Loucy (cell line): ENCODE data around the gene PIGZ.
A peak's percentile ranks its signal among the peaks of the same experiment; 100 is the strongest.

ENCODE experiments used
- H2AFZ ChIP-seq: fragments of 200-600 bp; sonication (generic); 2 replicates; pipeline ENCODE4 v1.6.0; 2016; ENCODE audit warnings: antibody characterized with exemption, mild to moderate bottlenecking, low read length, moderate library complexity
- H3F3A ChIP-seq: fragments of 200-600 bp; 2 replicates; pipeline ENCODE4 v1.6.0; 2016; ENCODE audit warnings: antibody characterized with exemption, low read depth, mild to moderate bottlenecking
- H3K27me3 ChIP-seq: fragments of 200-600 bp; sonication (generic); 2 replicates; pipeline ENCODE4 v1.6.1; 2014; ENCODE audit warnings: low read length, mild to moderate bottlenecking; ENCODE audit not compliant: insufficient read depth, poor library complexity, severe bottlenecking
- H3K36me3 ChIP-seq: fragments of 200-600 bp; sonication (generic); 2 replicates; pipeline ENCODE4 v1.6.1; 2016; ENCODE audit warnings: low read length; ENCODE audit not compliant: insufficient read depth
- H3K4me1 ChIP-seq: fragments of 200-600 bp; sonication (generic); 2 replicates; pipeline ENCODE4 v1.5.1; 2014; ENCODE audit warnings: low read length, mild to moderate bottlenecking; ENCODE audit not compliant: insufficient read depth, poor library complexity, severe bottlenecking
- H3K4me2 ChIP-seq: fragments of 200-600 bp; sonication (generic); 2 replicates; pipeline ENCODE4 v1.6.0; 2014; ENCODE audit warnings: antibody characterized with exemption, low read length, low read depth, mild to moderate bottlenecking; ENCODE audit not compliant: poor library complexity, severe bottlenecking
- H3K4me3 ChIP-seq: fragments of 200-600 bp; sonication (generic); 2 replicates; pipeline ENCODE4 v1.5.1; 2014; ENCODE audit warnings: low read length, mild to moderate bottlenecking, mixed read lengths; ENCODE audit not compliant: poor library complexity, severe bottlenecking
- H3K79me2 ChIP-seq: fragments of 200-600 bp; sonication (generic); 2 replicates; pipeline ENCODE4 v1.6.1; 2014; ENCODE audit warnings: low read length; ENCODE audit not compliant: insufficient read depth
- H3K9ac ChIP-seq: fragments of 200-600 bp; sonication (generic); 2 replicates; pipeline ENCODE4 v1.6.0; 2014; ENCODE audit warnings: mild to moderate bottlenecking, low read depth, low read length, moderate library complexity; ENCODE audit not compliant: poor library complexity, severe bottlenecking
- H3K9me2 ChIP-seq: fragments of 200-600 bp; sonication (generic); replicated peaks from 2 replicates; pipeline ENCODE4 v1.6.1; 2016; ENCODE audit warnings: low read depth, low read length, mixed read lengths
- H3K9me3 ChIP-seq: fragments of 200-600 bp; sonication (generic); 2 replicates; pipeline ENCODE4 v1.6.1; 2014; ENCODE audit warnings: mild to moderate bottlenecking, antibody characterized with exemption, low read length, low read depth; ENCODE audit not compliant: insufficient read depth
- H4K20me1 ChIP-seq: fragments of 200-600 bp; sonication (generic); 2 replicates; pipeline ENCODE4 v1.6.0; 2014; ENCODE audit warnings: antibody characterized with exemption, low read length, mild to moderate bottlenecking; ENCODE audit not compliant: insufficient read depth, poor library complexity, severe bottlenecking
- EZH2phosphoT487 ChIP-seq: fragments of 200-600 bp; IDR thresholded peaks from 2 replicates; pipeline ENCODE4 v1.6.1; 2018; ENCODE audit warnings: antibody characterized with exemption, mild to moderate bottlenecking, moderate library complexity, borderline replicate concordance
- TF ChIP-seq, protein P1 (sequence below): fragments of 200-600 bp; sonication (generic); conservative IDR thresholded peaks from 2 replicates; pipeline ENCODE4 v1.5.1; 2014; ENCODE audit warnings: mild to moderate bottlenecking, antibody characterized with exemption, low read length

Gene PIGZ, protein sequence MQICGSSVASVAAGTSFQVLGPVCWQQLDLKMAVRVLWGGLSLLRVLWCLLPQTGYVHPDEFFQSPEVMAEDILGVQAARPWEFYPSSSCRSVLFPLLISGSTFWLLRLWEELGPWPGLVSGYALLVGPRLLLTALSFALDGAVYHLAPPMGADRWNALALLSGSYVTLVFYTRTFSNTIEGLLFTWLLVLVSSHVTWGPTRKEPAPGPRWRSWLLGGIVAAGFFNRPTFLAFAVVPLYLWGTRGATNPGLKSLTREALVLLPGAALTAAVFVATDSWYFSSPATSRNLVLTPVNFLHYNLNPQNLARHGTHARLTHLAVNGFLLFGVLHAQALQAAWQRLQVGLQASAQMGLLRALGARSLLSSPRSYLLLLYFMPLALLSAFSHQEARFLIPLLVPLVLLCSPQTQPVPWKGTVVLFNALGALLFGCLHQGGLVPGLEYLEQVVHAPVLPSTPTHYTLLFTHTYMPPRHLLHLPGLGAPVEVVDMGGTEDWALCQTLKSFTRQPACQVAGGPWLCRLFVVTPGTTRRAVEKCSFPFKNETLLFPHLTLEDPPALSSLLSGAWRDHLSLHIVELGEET

DNA sequence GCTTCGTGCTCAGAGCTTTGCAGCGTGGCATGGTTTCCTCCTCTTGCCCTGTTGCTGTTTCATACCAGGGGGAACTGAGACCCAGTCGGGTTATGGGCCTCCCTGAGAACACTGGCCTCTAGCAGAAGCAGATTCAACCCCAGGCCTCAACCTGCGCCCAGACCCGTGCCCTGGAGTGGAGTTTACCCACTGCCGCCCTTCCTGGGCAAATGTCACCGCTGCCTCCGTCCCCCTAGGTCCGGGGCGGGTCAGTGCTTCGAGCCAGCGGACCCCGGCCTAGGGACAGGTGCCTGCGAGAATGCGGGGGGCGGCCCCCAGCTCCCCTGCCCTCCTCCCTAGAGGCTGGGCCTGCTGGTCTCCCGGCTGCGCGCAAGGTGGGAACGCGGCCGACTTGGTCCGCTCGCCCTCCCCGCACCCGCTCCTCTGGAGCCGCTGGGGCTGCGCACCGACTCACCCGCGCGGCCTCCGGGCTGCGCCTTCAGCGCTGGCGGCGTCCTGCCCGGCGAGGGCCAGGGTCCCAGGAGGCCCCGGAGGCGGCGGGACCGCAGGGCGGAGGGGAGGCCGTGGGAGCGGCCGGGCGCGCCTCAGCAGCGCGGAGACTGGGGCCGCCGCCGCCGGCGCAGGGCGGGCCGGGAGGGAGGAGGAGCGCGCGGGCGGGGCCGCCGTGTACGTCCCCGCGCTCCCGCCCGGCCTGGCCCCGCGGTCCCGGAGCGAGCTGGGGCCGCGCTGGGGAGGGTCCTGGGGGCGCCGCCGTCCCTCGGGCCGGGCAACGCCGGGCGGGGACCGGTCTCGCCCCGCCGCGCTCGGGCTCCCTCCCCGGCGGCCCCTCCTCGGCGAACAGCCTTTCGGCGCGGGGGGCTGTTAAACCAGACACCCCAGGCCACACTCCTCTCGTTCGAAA, at the start of gene PIGZ:
Gene PIGZ, minus strand, starts transcription at position 601 of the 901 bp plus-strand sequence. CDS start 16,802 bp downstream, outside the sequence.
- Histone ChIP-seq H3K4me2 (peak within 1 kb of the TSS; percentile 89), H3K9ac (peak within 1 kb of the TSS; percentile 88), H3F3A (no peaks in the 10 kb centered on the region), H3K36me3 (no peaks in the 10 kb centered on the region), H3K4me1 (peaks cover 3% of the 10 kb centered on the region), H3K9me2 (no peaks in the 10 kb centered on the region), H2AFZ (peak within 1 kb of the TSS; percentile 98), H4K20me1 (no peaks in the 10 kb centered on the region), H3K27me3 (no peaks in the 10 kb centered on the region), H3K79me2 (0 out of 2 replicates have a peak, but pooled peaks cover 7% of the 10 kb centered on the region), H3K9me3 (no peaks in the 10 kb centered on the region), H3K4me3 (peak within 1 kb of the TSS; percentile 87)
- TF ChIP-seq, protein P1, sequence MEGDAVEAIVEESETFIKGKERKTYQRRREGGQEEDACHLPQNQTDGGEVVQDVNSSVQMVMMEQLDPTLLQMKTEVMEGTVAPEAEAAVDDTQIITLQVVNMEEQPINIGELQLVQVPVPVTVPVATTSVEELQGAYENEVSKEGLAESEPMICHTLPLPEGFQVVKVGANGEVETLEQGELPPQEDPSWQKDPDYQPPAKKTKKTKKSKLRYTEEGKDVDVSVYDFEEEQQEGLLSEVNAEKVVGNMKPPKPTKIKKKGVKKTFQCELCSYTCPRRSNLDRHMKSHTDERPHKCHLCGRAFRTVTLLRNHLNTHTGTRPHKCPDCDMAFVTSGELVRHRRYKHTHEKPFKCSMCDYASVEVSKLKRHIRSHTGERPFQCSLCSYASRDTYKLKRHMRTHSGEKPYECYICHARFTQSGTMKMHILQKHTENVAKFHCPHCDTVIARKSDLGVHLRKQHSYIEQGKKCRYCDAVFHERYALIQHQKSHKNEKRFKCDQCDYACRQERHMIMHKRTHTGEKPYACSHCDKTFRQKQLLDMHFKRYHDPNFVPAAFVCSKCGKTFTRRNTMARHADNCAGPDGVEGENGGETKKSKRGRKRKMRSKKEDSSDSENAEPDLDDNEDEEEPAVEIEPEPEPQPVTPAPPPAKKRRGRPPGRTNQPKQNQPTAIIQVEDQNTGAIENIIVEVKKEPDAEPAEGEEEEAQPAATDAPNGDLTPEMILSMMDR = no peak
- TF ChIP-seq EZH2phosphoT487 = no peak

DNA sequence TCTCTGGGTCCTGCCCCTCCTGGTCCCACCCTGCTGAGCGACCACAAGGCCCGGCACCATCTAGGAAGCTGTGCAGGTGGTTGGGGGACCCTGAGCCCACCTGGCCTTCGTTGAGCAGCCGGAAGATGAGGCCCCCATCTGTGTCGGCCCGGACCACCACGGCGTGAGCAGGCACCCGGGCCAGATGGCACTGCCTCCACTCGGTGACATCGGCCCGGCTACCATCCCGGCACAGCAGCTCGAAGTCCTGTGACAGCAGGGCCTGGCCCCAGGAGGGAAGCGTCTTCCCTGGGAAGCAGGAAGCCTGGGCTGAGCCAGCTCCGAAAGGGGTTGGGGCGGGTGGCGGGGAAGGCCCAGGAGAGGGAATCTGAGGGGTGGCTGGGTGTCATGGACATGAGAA, 48.4 kb upstream of the PIGZ start:
- Histone ChIP-seq H3K4me1 (no peaks in the 10 kb centered on the region), H3K9ac (no peak overlapping the region), H3K36me3 (no peaks in the 10 kb centered on the region), H2AFZ (no peak overlapping the region), H4K20me1 (no peaks in the 10 kb centered on the region), H3F3A (no peaks in the 10 kb centered on the region), H3K4me3 (no peak overlapping the region), H3K4me2 (no peak overlapping the region), H3K27me3 (no peaks in the 10 kb centered on the region), H3K79me2 (no peaks in the 10 kb centered on the region), H3K9me2 (no peaks in the 10 kb centered on the region), H3K9me3 (no peaks in the 10 kb centered on the region)
- no peak for TF ChIP-seq EZH2phosphoT487
- TF ChIP-seq, protein P1 = no peak

DNA sequence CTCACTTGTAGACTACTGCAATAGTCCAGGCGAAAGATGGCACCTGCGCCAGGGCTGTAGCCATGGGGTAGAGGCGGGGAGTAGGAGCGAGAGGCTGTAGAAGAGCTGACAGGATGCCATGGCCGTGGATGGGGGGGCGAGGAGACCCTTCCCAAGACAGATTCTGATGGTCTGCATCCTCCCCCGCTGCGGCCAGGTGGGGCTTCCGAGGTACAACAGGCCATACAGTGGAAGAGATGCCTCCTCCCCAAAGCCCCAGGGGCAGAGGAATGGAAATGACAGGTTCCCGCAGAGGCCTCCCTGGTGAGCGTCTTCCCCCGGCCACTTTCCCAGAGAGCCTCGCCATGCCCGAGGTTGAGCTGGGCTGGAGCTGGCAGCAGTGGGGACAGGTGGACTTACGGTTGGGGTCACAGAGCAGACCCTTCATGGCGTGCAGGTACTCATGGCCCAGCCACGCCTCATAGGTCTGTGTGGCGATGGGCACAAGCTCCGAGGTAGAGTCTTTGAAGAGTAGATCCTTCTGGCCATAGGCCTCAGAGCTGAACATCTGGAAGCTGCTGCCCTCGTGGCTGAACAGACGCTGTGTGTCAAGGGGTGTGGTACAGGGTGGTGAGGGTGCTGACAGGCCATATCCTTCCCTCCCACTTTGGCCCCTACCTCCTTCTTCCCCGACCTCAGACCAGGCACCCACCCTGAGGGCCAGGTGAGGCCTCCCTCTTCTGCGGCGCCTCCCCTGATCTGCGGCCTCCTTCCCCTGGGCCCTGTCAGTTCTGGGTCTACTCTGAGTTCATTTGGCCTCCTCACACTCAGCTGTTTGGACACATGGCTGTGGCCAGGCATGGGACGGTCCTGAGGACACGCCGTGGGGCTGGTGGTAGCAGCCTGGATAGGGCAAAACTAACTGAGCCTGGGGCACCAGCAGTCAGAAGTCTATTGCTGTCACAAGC, 47.4 kb upstream of the PIGZ start:
- no peaks in the 10 kb centered on the region for H4K20me1 ChIP-seq
- no peak overlapping the region for H2AFZ ChIP-seq
- H3K4me1 ChIP-seq = no peaks in the 10 kb centered on the region
- TF ChIP-seq EZH2phosphoT487 = no peak
- TF ChIP-seq, protein P1 = no peak
- H3F3A ChIP-seq = no peaks in the 10 kb centered on the region
- no peaks in the 10 kb centered on the region for H3K36me3 ChIP-seq
- no peaks in the 10 kb centered on the region for H3K9me3 ChIP-seq
- no peaks in the 10 kb centered on the region for H3K9me2 ChIP-seq
- H3K9ac ChIP-seq = no peak overlapping the region
- no peaks in the 10 kb centered on the region for H3K79me2 ChIP-seq
- H3K27me3 ChIP-seq = no peaks in the 10 kb centered on the region
- H3K4me2 ChIP-seq = no peak overlapping the region
- no peak overlapping the region for H3K4me3 ChIP-seq
